Erythroblast (primary cell): ENCODE results near the gene GSTT4.

ENCODE experiments used
- GATA1 ChIP-seq: IDR thresholded peaks from 2 replicates; pipeline ENCODE4 v1.6.1; 2011; ENCODE audit warnings: low read depth, mild to moderate bottlenecking, control low read depth, low read length, moderate library complexity
- POLR2A ChIP-seq: IDR thresholded peaks from 2 replicates; pipeline ENCODE4 v1.6.1; 2011; ENCODE audit warnings: mild to moderate bottlenecking, low read length

- TF ChIP-seq POLR2A (no peak), GATA1 (no peak)
These were observed 21.5 kb upstream of the GSTT4 start for GRCh38 chr22:24026733-24027132.
